Endothelial cell of umbilical vein (primary cell): Measurements from ENCODE around the gene RTKN2. TPM values are rescaled to one million over a fixed set of nuclear protein-coding genes. Genes with fewer than 3 reads are reported as not detected.

Experiments
- BruUV-seq: library from RNA; stranded (reverse); fragments of 400-500 nt; replicated peaks from 2 replicates; lab custom pipeline; 2021; lab: Mats Ljungman, UMichigan
- CTCF ChIA-PET: fragments of 300-600, 350-600 bp; sonication (Branson Sonifier 250); formaldehyde crosslinking; loops from one replicate; lab custom pipeline; 2021; ENCODE audit warnings: antibody characterized with exemption, inconsistent platforms; lab: Charles Lee
- POLR2A ChIA-PET: fragments of 300-600, 350-600 bp; sonication (Branson Sonifier 250); formaldehyde crosslinking; loops from one replicate; lab custom pipeline; 2021; ENCODE audit warnings: antibody characterized with exemption, inconsistent platforms; lab: Charles Lee
- DNase-seq: peaks from one replicate; pipeline ENCODE4 v3.0.0-alpha.2; 2011; ENCODE audit warnings: low read depth, low spot score
- FAIRE-seq: peaks from 2 replicates; lab custom pipeline; 2011; peaks lifted over from hg19 to GRCh38; lab: Jason Lieb, UNC
- H2AFZ ChIP-seq: 2 replicates; pipeline ENCODE4 v1.6.0; 2012; ENCODE audit warnings: low read depth, low read length, control low read depth, inconsistent platforms
- H3K27ac ChIP-seq: 2 replicates; pipeline ENCODE4 v1.5.1; 2011; ENCODE audit warnings: low read depth, mild to moderate bottlenecking, control low read depth, low read length, moderate library complexity; ENCODE audit not compliant: insufficient read depth
- H3K27me3 ChIP-seq, 2 experiments: 2 replicates each; pipeline versions ENCODE4 v1.6.0 to v1.6.1; 2011; ENCODE audit warnings: low read length in 2 of 2, mixed read lengths in 1 of 2; ENCODE audit not compliant: control insufficient read depth in 2 of 2, insufficient read depth in 2 of 2
- H3K36me3 ChIP-seq, 2 experiments: 2 replicates in 1 of 2; 3 replicates in 1 of 2; pipeline ENCODE4 v1.5.1; 2011; ENCODE audit warnings: low read length in 2 of 2, mild to moderate bottlenecking in 1 of 2, moderate library complexity in 1 of 2; ENCODE audit not compliant: control insufficient read depth in 2 of 2, insufficient read depth in 2 of 2; ENCODE audit errors: extremely low read depth in 1 of 2
- H3K4me1 ChIP-seq: 3 replicates; pipeline ENCODE4 v1.5.1; 2011; ENCODE audit warnings: mild to moderate bottlenecking, low read length; ENCODE audit not compliant: control insufficient read depth, insufficient read depth; ENCODE audit errors: extremely low read depth
- H3K4me2 ChIP-seq: 2 replicates; pipeline ENCODE4 v1.6.1; 2011; ENCODE audit warnings: low read length, control low read depth, mixed read lengths; ENCODE audit not compliant: insufficient read depth
- H3K4me3 ChIP-seq, 3 experiments: fragments of 200-600 bp in 1 of 3; sonication (generic), shearing (Covaris generic) in 1 of 3; replicated peaks in 1 of 3; 2 replicates each; pipeline ENCODE4 v1.5.1; 2011 to 2016; ENCODE audit warnings: control low read depth in 3 of 3, low read length in 3 of 3, mild to moderate bottlenecking in 2 of 3, inconsistent platforms in 1 of 3, low read depth in 1 of 3, moderate library complexity in 1 of 3; ENCODE audit not compliant: insufficient read depth in 1 of 3
- H3K79me2 ChIP-seq: 2 replicates; pipeline ENCODE4 v1.6.0; 2012; ENCODE audit warnings: low read length, inconsistent platforms; ENCODE audit not compliant: control insufficient read depth, insufficient read depth
- H3K9ac ChIP-seq: replicated peaks from 2 replicates; pipeline ENCODE3; 2011; ENCODE audit warnings: low read length, control low read depth; ENCODE audit not compliant: insufficient read depth; ENCODE audit errors: extremely low read depth
- H3K9me1 ChIP-seq: replicated peaks from 3 replicates; pipeline ENCODE4 v1.6.0; 2011; ENCODE audit warnings: mild to moderate bottlenecking, low read length; ENCODE audit not compliant: control insufficient read depth, insufficient read depth; ENCODE audit errors: extremely low read depth
- H3K9me3 ChIP-seq: replicated peaks from 2 replicates; pipeline ENCODE4 v1.5.1; 2012; ENCODE audit warnings: low read length, inconsistent platforms; ENCODE audit not compliant: control insufficient read depth, insufficient read depth
- H4K20me1 ChIP-seq: replicated peaks from 2 replicates; pipeline ENCODE3; 2011; ENCODE audit warnings: mild to moderate bottlenecking, low read length; ENCODE audit not compliant: control insufficient read depth, insufficient read depth; ENCODE audit errors: extremely low read depth
- EZH2 ChIP-seq: IDR thresholded peaks from 2 replicates; pipeline ENCODE4 v1.6.1; 2012; ENCODE audit warnings: borderline replicate concordance, low read depth, mild to moderate bottlenecking, moderate library complexity, low read length, inconsistent platforms; ENCODE audit not compliant: severe bottlenecking
- FOS ChIP-seq: IDR thresholded peaks from 2 replicates; pipeline ENCODE4 v1.6.1; 2011; ENCODE audit warnings: mild to moderate bottlenecking, low read length, moderate library complexity, borderline replicate concordance; ENCODE audit not compliant: insufficient read depth
- GATA2 ChIP-seq: IDR thresholded peaks from 2 replicates; pipeline ENCODE4 v1.7.0; 2011; ENCODE audit warnings: low read depth, mild to moderate bottlenecking, moderate library complexity, mixed read lengths, low read length; ENCODE audit not compliant: insufficient read length, insufficient read depth
- JUN ChIP-seq: IDR thresholded peaks from 2 replicates; pipeline ENCODE4 v1.6.1; 2011; ENCODE audit warnings: borderline replicate concordance, low read depth; ENCODE audit not compliant: insufficient read length, insufficient read depth
- MYC ChIP-seq: IDR thresholded peaks from one replicate; pipeline ENCODE4 v1.6.1; 2011; ENCODE audit warnings: mild to moderate bottlenecking, low read depth, low read length
- POLR2A ChIP-seq: IDR thresholded peaks from 2 replicates; pipeline ENCODE4 v1.6.1; 2012; ENCODE audit warnings: low read depth, mild to moderate bottlenecking, control low read depth, low read length
- POLR2AphosphoS5 ChIP-seq: IDR thresholded peaks from 2 replicates; pipeline ENCODE4 v1.6.1; 2012; ENCODE audit warnings: low read depth, mild to moderate bottlenecking, control low read depth, low read length, moderate library complexity; ENCODE audit not compliant: insufficient read depth
- dilution Hi-C: fragments of 300-500 bp; cut with MboI; formaldehyde crosslinking; loops from one replicate; pipeline ENCODE4 v1.15.0; 2019; ENCODE audit warnings: low sequenced_read_pairs; ENCODE audit not compliant: extremely low pct_ligation_motif_present
- intact Hi-C: fragments of 100-400 bp; cut with micrococcal nuclease; formaldehyde crosslinking; loops from one replicate; pipeline ENCODE4 v1.10.0; 2022
- polyA plus RNA-seq, 4 experiments: library from polyadenylated mRNA; depleted of rRNA in 3 of 4; stranded (reverse) in 3 of 4; unstranded in 1 of 4; fragments of >200 nt; gene quantifications; 2 replicates each; pipeline versions ENCODE4 v1.2.1 to v1.2.3, GENCODE V29; 2011 to 2012; ENCODE audit warnings: missing spikeins in 1 of 4
- total RNA-seq: library from RNA; stranded (reverse); gene quantifications from 2 replicates; pipeline ENCODE4 v1.2.3, GENCODE V29; 2021
- TF ChIP-seq, protein P1 (sequence below): IDR thresholded peaks from 2 replicates; pipeline ENCODE4 v1.6.1; 2011; ENCODE audit not compliant: insufficient read depth, insufficient read length
- TF ChIP-seq, protein P2 (sequence below), 2 donors: IDR thresholded peaks; 1 replicate in 1 of 2; 2 replicates in 1 of 2; pipeline ENCODE4 v1.5.1; 2011; ENCODE audit warnings: low read length in 2 of 2, mild to moderate bottlenecking in 2 of 2, moderate library complexity in 2 of 2, control low read depth in 1 of 2, inconsistent platforms in 1 of 2, low read depth in 1 of 2; ENCODE audit not compliant: insufficient read depth in 1 of 2; ENCODE audit errors: extremely low read depth in 1 of 2

Gene RTKN2
- total and polyA plus RNA-seq, 2 donors (not counting 3 experiments of a cell fraction or from before 2014, with no cell fraction given) = 0.65 to 4.8 TPM

DNA sequence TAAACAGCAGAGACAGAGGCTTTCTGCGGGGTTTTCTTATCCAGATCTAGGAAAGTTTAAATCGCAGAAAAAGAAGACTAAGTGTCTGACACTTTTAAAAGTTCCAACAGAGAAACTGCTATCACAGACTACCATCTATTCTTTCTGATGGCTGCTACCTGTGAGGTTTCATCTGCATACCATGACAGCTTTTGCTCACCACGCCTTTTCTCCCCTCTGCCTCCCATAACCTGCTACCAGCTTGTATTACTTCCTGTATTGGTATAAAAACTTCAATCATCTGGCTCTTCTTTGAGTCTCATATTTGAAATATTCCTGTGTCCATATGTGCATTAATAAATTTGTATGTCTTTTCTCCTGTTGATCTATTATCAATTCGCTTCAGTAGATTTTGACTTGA, 34.1 kb upstream of the RTKN2 start:
- FAIRE-seq (no peak), DNase-seq (no peak)
- ChIA-PET POLR2A (no interaction called here), CTCF (no interaction called here)
- H3K79me2 ChIP-seq = no peaks in the 10 kb centered on the region
- no peak overlapping the region for H3K4me3 ChIP-seq
- TF ChIP-seq MYC (no peak), GATA2 (no peak), JUN (no peak), POLR2AphosphoS5 (no peak), POLR2A (no peak), EZH2 (no peak), FOS (no peak)
- TF ChIP-seq, protein P1, sequence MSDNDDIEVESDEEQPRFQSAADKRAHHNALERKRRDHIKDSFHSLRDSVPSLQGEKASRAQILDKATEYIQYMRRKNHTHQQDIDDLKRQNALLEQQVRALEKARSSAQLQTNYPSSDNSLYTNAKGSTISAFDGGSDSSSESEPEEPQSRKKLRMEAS = no peak
- TF ChIP-seq, protein P2, sequence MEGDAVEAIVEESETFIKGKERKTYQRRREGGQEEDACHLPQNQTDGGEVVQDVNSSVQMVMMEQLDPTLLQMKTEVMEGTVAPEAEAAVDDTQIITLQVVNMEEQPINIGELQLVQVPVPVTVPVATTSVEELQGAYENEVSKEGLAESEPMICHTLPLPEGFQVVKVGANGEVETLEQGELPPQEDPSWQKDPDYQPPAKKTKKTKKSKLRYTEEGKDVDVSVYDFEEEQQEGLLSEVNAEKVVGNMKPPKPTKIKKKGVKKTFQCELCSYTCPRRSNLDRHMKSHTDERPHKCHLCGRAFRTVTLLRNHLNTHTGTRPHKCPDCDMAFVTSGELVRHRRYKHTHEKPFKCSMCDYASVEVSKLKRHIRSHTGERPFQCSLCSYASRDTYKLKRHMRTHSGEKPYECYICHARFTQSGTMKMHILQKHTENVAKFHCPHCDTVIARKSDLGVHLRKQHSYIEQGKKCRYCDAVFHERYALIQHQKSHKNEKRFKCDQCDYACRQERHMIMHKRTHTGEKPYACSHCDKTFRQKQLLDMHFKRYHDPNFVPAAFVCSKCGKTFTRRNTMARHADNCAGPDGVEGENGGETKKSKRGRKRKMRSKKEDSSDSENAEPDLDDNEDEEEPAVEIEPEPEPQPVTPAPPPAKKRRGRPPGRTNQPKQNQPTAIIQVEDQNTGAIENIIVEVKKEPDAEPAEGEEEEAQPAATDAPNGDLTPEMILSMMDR (IDR thresholded peaks at IDR 0.05; ENCODE audit: extremely low read depth in 1 of 2, insufficient read depth in 1 of 2, low read depth in 1 of 2, low read length in 2 of 2) = no peak
- dilution Hi-C loops = no loop called here
- BruUV-seq = no TSS peak
- no peak overlapping the region for H3K9ac ChIP-seq
- peaks cover 0 to 3% of the 10 kb centered on the region in 2 experiments for H3K27me3 ChIP-seq
- no peaks in the 10 kb centered on the region for H3K36me3 ChIP-seq
- H3K9me3 ChIP-seq = no peaks in the 10 kb centered on the region
- no peaks in the 10 kb centered on the region for H4K20me1 ChIP-seq
- intact Hi-C loops = no loop called here
- H3K27ac ChIP-seq = no peak overlapping the region
- H2AFZ ChIP-seq = no peak overlapping the region
- H3K4me2 ChIP-seq = no peak overlapping the region
- no peaks in the 10 kb centered on the region for H3K4me1 ChIP-seq
- H3K9me1 ChIP-seq = no peaks in the 10 kb centered on the region
